ENCODE results near the gene VPS11. TPM values are rescaled to one million over a fixed set of nuclear protein-coding genes. Genes with fewer than 3 reads are reported as not detected.

Gene VPS11
- total RNA-seq (10 to 100 TPM; 16.2 to 25.4 (median 19.6) TPM), polyA plus RNA-seq (10 to 100 TPM; 16.4 to 23.2 (median 21.8) TPM)
- long read RNA-seq, donor 1, transcript VPS11-208 (16 exons, 3,313 nt): major isoform, 5 of 9 reads
- long read RNA-seq, donor 1, partial matches to known transcripts: 2 of 9 reads
- long read RNA-seq, donor 1, other reads (novel, unspliced or antisense): 2 of 9 reads
- long read RNA-seq, donor 2, transcript VPS11-208 (16 exons, 3,313 nt): major isoform, 18 of 30 reads
- long read RNA-seq, donor 2, partial matches to known transcripts: 6 of 30 reads
- long read RNA-seq, donor 2, other reads (novel, unspliced or antisense): 5 of 30 reads

- DNase-seq: peak; percentile 98 to 99
- H3K9me3 ChIP-seq: no peaks in the 10 kb centered on the region
- H3K4me1 ChIP-seq: peaks cover 29% of the 10 kb centered on the region
- TF ChIP-seq, protein P1, sequence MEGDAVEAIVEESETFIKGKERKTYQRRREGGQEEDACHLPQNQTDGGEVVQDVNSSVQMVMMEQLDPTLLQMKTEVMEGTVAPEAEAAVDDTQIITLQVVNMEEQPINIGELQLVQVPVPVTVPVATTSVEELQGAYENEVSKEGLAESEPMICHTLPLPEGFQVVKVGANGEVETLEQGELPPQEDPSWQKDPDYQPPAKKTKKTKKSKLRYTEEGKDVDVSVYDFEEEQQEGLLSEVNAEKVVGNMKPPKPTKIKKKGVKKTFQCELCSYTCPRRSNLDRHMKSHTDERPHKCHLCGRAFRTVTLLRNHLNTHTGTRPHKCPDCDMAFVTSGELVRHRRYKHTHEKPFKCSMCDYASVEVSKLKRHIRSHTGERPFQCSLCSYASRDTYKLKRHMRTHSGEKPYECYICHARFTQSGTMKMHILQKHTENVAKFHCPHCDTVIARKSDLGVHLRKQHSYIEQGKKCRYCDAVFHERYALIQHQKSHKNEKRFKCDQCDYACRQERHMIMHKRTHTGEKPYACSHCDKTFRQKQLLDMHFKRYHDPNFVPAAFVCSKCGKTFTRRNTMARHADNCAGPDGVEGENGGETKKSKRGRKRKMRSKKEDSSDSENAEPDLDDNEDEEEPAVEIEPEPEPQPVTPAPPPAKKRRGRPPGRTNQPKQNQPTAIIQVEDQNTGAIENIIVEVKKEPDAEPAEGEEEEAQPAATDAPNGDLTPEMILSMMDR (IDR thresholded peaks at IDR 0.05): no peak
- H3K27me3 ChIP-seq (ENCODE audit: insufficient read depth in 3 of 3, low read length in 2 of 3): no peaks in the 10 kb centered on the region
- WGBS, 3 donors: 0% methylated on average over 49 of the region's 49 CpGs
- peaks cover 8 to 48% of the 10 kb centered on the region in 2 donors for H3K36me3 ChIP-seq (ENCODE audit: insufficient read depth in 1 of 2, low read depth in 1 of 2)
- ATAC-seq: peak; percentile 98 to 99 (median 98)
- H3K27ac ChIP-seq: peak within 1 kb of the TSS; percentile 94
- peak within 1 kb of the TSS; percentile 96 for H3K4me3 ChIP-seq
- intact Hi-C loops (cut with DNase I): no loop called here
Observed at GRCh38 chr11:119067371-119068222, at the start of gene VPS11. TSS of gene VPS11 (plus strand) at chr11:119067818. CDS start at chr11:119067824, 6 bp downstream.

DNA sequence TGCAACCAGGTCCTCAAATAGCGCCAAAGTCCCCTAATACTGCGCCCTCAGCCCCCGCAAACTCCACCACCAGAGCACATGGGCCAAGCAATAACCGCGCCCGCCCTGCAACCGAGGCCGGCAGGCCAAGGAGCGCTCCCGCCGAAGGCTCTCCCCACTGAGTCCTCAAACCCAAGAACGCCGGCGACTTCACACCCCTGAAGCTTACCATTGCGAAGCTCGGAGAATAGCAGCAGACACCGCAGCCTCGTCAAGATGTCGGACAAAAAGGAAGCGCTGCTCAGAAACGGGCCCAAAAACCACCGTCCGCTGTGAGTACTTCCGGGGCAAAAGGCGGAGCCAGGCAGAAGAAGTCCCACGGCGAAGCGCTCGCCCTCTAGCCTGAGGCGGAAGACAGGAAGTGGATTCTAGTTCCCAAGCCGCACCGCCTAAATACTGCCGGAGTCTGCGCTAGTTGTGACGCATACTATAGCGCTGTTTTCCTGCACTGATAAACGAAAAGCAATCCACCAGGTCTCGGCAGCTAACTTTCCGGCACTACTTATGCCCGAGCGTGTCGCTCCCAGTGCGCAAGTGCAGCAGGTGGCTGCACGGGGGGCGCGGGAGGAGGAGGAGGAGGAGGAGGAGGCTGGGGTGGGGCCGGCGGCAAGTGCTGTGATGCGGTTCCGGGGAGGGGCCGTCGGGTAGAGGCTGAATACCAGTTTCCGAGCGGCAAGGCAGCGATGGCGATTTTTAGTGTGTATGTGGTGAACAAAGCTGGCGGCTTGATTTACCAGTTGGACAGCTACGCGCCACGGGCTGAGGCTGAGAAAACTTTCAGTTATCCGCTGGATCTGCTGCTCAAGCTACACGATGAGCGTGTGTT is 49.3 kb upstream of the VPS11 start, which contains the start of the genes RPS25 and TRAPPC4:
Gene RPS25 (minus strand): TSS at position 270 of the 865 bp plus-strand sequence. CDS start 59 bp downstream, at position 211.
Gene TRAPPC4 (plus strand): TSS at position 693 of the 865 bp plus-strand sequence. CDS start 30 bp downstream, at position 723.
- WGBS, 3 donors: 0% methylated on average over 58 to 63 of the region's 63 CpGs
- Histone ChIP-seq H3K27ac (peak within 1 kb of the TSS; percentile 94), H3K27me3 (ENCODE audit: insufficient read depth in 3 of 3, low read length in 2 of 3) (no peaks in the 10 kb centered on the region), H3K4me1 (peaks cover 48% of the 10 kb centered on the region), H3K4me3 (peak within 1 kb of the TSS; percentile 88), H3K9me3 (no peaks in the 10 kb centered on the region), H3K36me3 (ENCODE audit: insufficient read depth in 1 of 2, low read depth in 1 of 2) (peaks cover 5 to 70% of the 10 kb centered on the region in 2 donors)
- intact Hi-C loops (cut with DNase I): loop anchor here in 1 of 2 donors (5.0 to 10.0 kb wide), 2 partner anchors 91 to 114 kb away; partner anchors contain the start of gene BCL9L
- TF ChIP-seq, protein P1 (IDR thresholded peaks at IDR 0.05): no peak
- DNase-seq (peak; percentile 96 to 97), ATAC-seq (peak; percentile 93 to 95 (median 94))

- Histone ChIP-seq H3K27ac (peak overlapping the region; percentile 94), H3K4me1 (peaks cover 65% of the 10 kb centered on the region), H3K27me3 (ENCODE audit: insufficient read depth in 3 of 3, low read length in 2 of 3) (no peaks in the 10 kb centered on the region), H3K9me3 (no peaks in the 10 kb centered on the region), H3K4me3 (peak overlapping the region; percentile 88), H3K36me3 (ENCODE audit: insufficient read depth in 1 of 2, low read depth in 1 of 2) (peaks cover 4 to 72% of the 10 kb centered on the region in 2 donors)
- DNase-seq: no peak
- TF ChIP-seq, protein P1 (IDR thresholded peaks at IDR 0.05): no peak
- no peak for ATAC-seq
- WGBS, 3 donors: 22 to 62% (median 26%) methylated on average over 2 of the region's 2 CpGs
- intact Hi-C loops (cut with DNase I): loop anchor here in 1 of 2 donors (5.0 to 10.0 kb wide), 2 partner anchors 93 to 115 kb away; partner anchors contain the start of gene BCL9L
Observed at GRCh38 chr11:119019996-119020395, 47.6 kb upstream of the VPS11 start.

DNA sequence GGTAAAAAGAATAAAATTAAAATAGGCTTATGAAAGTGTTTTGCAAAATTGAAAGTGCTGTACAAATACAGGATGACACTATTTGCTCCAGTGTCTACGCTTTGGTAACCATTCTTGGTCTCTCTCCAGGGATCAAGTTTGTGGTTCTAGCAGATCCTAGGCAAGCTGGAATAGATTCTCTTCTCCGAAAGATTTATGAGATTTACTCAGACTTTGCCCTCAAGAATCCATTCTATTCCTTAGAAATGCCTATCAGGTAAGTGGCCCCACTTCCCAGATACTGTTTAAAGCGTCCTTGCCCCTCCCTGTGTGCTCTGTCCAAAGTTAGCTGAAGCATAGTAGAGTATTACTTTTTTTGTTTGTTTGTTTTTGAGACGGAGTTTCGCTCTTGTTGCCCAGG is 46.0 kb upstream of the VPS11 start:
- intact Hi-C loops (cut with DNase I): no loop called here
- no peak for ATAC-seq
- peaks cover 69% of the 10 kb centered on the region for H3K4me1 ChIP-seq
- H3K36me3 ChIP-seq (ENCODE audit: insufficient read depth in 1 of 2, low read depth in 1 of 2): peaks cover 0 to 64% of the 10 kb centered on the region in 2 donors
- no peaks in the 10 kb centered on the region for H3K27me3 ChIP-seq (ENCODE audit: insufficient read depth in 3 of 3, low read length in 2 of 3)
- H3K27ac ChIP-seq: peak overlapping the region; percentile 3
- H3K9me3 ChIP-seq: no peaks in the 10 kb centered on the region
- WGBS, 3 donors: 85 to 91% (median 86%) methylated on average over 5 of the region's 5 CpGs
- H3K4me3 ChIP-seq: no peak overlapping the region
- TF ChIP-seq, protein P1 (IDR thresholded peaks at IDR 0.05): no peak
- no peak for DNase-seq
